ENCODE data around the gene LHFPL3.

GRCh38 chr7:104486931-104487330 lies 158.5 kb downstream of the LHFPL3 start:
- TF ChIP-seq CTCF (conservative IDR thresholded peaks at IDR 0.05; ENCODE audit: low read length): no peak
- no peak for TF ChIP-seq EZH2phosphoT487 (IDR thresholded peaks at IDR 0.05; ENCODE audit: borderline replicate concordance, low read depth, low read length)

All from OCI-LY7 (cell line).